ENCODE results near the gene TMEM234.
A peak's percentile ranks its signal among the peaks of the same experiment; 100 is the strongest.
"Not testable (repeated sequence)": the region's sequence is repeated elsewhere in the genome, so short reads cannot be mapped to it uniquely, and the experiment has no call there.

Gene TMEM234

DNA sequence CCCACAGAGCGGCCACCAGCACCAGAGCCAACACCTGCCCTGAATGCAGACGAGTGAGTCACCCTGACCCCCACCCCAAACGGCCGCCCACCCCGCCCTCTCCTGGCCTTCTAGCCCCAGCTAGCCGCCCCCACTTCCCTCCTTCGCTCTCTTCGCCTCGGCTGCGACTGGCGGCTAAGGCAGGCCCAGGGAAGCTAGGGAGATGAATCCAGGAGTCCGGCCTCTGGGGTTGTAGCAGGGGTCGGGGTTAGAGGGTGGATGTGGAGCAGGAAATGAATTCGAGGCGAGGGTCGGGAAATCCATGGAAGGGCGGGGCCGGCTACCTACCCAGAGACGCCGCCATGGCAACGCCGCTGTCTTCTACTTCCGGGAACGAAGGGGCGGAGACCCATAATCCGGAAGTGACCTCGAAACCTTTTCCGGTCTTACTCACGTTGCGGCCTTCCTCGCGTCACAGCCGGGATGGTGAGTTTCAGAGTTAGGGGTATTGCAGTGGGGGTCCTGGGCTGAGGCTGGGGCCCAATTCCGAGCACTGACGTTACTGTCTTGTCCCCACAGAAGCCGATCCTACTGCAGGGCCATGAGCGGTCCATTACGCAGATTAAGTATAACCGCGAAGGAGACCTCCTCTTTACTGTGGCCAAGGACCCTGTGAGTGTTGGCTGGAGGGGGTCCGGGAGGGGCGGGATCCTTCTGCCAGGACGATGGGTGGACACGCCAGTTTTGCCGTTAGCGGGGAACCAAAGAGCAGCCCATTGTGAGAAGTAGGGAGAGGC, at the start of gene TMEM234, which contains the start of gene EIF3I:
Gene TMEM234 (minus strand): TSS at position 374 of the 776 bp plus-strand sequence. CDS start 31 bp downstream, at position 343.
Gene EIF3I (plus strand): TSS at position 428 of the 776 bp plus-strand sequence. CDS start 35 bp downstream, at position 463.
- peak; percentile 91 for DNase-seq (ENCODE audit: low read depth)
- peak within 1 kb of the TSS; percentile 95 for H3K4me3 ChIP-seq (ENCODE audit: low read depth, low read length)
- TF ChIP-seq, protein P1, sequence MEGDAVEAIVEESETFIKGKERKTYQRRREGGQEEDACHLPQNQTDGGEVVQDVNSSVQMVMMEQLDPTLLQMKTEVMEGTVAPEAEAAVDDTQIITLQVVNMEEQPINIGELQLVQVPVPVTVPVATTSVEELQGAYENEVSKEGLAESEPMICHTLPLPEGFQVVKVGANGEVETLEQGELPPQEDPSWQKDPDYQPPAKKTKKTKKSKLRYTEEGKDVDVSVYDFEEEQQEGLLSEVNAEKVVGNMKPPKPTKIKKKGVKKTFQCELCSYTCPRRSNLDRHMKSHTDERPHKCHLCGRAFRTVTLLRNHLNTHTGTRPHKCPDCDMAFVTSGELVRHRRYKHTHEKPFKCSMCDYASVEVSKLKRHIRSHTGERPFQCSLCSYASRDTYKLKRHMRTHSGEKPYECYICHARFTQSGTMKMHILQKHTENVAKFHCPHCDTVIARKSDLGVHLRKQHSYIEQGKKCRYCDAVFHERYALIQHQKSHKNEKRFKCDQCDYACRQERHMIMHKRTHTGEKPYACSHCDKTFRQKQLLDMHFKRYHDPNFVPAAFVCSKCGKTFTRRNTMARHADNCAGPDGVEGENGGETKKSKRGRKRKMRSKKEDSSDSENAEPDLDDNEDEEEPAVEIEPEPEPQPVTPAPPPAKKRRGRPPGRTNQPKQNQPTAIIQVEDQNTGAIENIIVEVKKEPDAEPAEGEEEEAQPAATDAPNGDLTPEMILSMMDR (IDR thresholded peaks at IDR 0.05; ENCODE audit: low read depth, low read length): no peak
- peak; percentile 86 for TF ChIP-seq MYC (IDR thresholded peaks at IDR 0.05; ENCODE audit: low read depth, low read length)
- TF ChIP-seq, protein P2, sequence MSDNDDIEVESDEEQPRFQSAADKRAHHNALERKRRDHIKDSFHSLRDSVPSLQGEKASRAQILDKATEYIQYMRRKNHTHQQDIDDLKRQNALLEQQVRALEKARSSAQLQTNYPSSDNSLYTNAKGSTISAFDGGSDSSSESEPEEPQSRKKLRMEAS (IDR thresholded peaks at IDR 0.05; ENCODE audit: low read depth, low read length): peak; percentile 74
- TF ChIP-seq POLR2A (IDR thresholded peaks at IDR 0.05; ENCODE audit: extremely low read depth, insufficient read length): peak; percentile 77

DNA sequence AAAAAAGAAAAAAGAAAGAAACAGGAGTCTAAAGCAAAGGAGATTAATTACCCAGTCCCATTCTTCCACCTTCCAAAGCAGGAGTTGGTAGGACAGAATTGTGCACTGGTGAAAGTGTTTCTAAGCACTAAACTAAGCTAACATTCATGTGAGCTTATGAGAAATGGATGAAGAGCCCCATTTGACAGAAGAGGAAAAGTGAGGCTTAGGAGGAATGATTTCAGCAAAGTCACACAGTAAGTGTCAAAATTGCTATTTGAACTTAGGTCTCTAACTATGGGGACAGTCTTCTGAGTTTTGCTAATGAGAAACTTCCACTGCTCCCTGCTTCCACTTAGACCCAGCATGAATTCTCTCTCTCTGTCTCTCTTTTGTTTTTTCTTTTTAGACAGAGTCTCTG, 47.6 kb upstream of the TMEM234 start:
- H3K4me3 ChIP-seq (ENCODE audit: low read depth, low read length): no peak overlapping the region
- TF ChIP-seq, protein P1 (IDR thresholded peaks at IDR 0.05; ENCODE audit: low read depth, low read length): no peak
- TF ChIP-seq, protein P2 (IDR thresholded peaks at IDR 0.05; ENCODE audit: low read depth, low read length): no peak
- no peak for TF ChIP-seq POLR2A (IDR thresholded peaks at IDR 0.05; ENCODE audit: extremely low read depth, insufficient read length)
- TF ChIP-seq MYC (IDR thresholded peaks at IDR 0.05; ENCODE audit: low read depth, low read length): no peak
- DNase-seq (ENCODE audit: low read depth): no peak

DNA sequence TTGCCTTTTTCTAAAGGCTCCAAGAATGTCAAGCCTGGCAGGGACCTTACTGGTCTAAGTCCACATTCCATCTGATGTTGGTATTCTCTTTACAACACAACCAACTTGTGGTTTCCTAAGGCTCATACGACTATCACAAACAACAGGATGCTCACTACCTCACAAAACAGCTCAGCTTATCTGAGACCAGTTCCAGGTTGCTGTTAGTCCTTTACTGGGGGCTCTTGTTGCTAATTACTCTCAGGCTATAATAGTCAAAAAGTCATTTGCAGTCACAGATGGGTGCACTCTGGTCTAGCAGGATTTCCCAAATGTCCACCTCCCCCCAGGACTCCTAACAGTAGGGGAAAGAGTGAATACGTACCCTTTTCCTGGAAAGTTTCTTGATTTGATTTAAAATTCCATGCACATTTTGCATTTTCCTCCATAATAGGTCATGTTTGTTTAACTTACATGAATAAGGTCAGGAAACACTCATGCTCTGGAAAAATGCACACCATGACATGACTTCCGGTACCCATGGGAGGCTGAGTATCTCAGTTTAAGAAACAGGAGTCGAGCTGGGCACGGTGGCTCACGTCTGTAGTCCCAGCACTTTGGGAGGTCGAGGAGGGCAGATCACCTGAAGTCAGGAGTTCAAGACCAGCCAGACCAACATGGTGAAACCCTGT, 44.9 kb upstream of the TMEM234 start:
- H3K4me3 ChIP-seq (ENCODE audit: low read depth, low read length): no peak overlapping the region
- DNase-seq (ENCODE audit: low read depth): no peak
- no peak for TF ChIP-seq POLR2A (IDR thresholded peaks at IDR 0.05; ENCODE audit: extremely low read depth, insufficient read length)
- TF ChIP-seq, protein P2 (IDR thresholded peaks at IDR 0.05; ENCODE audit: low read depth, low read length): no peak
- TF ChIP-seq, protein P1 (IDR thresholded peaks at IDR 0.05; ENCODE audit: low read depth, low read length): no peak
- TF ChIP-seq MYC (IDR thresholded peaks at IDR 0.05; ENCODE audit: low read depth, low read length): no peak

DNA sequence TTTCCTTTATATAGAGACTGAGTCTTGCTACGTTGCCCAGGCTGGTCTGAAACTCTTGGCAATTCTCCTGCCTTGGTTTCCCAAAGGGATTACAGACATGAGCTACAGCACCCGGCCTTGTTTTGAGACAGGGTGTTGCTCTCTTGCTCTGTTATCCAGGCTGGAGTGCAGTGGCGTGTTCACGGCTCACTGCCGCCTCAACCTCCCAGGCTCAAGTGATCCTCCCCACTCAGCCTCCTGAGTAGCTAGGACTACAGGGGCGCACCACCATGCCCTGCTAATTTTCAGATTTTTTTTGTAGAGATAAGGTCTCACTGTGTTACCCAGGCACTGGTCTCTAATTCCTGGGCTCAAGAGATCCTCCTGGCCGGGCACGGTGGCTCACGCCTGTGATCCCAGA, 43.7 kb upstream of the TMEM234 start:
- no peak for DNase-seq (ENCODE audit: low read depth)
- H3K4me3 ChIP-seq (ENCODE audit: low read depth, low read length): no peak overlapping the region
- TF ChIP-seq, protein P1 (IDR thresholded peaks at IDR 0.05; ENCODE audit: low read depth, low read length): no peak
- no peak for TF ChIP-seq MYC (IDR thresholded peaks at IDR 0.05; ENCODE audit: low read depth, low read length)
- TF ChIP-seq, protein P2 (IDR thresholded peaks at IDR 0.05; ENCODE audit: low read depth, low read length): no peak
- no peak for TF ChIP-seq POLR2A (IDR thresholded peaks at IDR 0.05; ENCODE audit: extremely low read depth, insufficient read length)

DNA sequence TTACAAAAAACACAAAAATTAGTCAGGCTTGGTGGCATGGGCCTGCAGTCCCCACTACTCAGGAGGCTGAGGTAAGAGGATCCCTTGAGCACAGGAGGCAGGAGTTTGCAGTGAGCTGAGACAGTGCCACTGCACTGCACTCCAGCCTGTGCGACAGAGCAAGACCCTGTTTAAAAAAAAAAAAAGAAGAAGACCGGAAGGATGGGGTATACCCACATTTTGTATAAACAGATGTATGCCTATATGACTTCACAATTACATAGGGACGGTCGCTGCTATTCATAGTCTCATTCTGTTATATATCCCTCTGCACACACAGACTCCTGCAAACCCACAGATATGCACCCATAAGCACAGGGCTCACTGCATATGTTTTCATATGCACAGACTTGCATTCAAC, 41.6 kb upstream of the TMEM234 start:
- no peak overlapping the region for H3K4me3 ChIP-seq (ENCODE audit: low read depth, low read length)
- no peak for DNase-seq (ENCODE audit: low read depth)
- TF ChIP-seq, protein P2 (IDR thresholded peaks at IDR 0.05; ENCODE audit: low read depth, low read length): no peak
- no peak for TF ChIP-seq POLR2A (IDR thresholded peaks at IDR 0.05; ENCODE audit: extremely low read depth, insufficient read length)
- no peak for TF ChIP-seq MYC (IDR thresholded peaks at IDR 0.05; ENCODE audit: low read depth, low read length)
- TF ChIP-seq, protein P1 (IDR thresholded peaks at IDR 0.05; ENCODE audit: low read depth, low read length): no peak

DNA sequence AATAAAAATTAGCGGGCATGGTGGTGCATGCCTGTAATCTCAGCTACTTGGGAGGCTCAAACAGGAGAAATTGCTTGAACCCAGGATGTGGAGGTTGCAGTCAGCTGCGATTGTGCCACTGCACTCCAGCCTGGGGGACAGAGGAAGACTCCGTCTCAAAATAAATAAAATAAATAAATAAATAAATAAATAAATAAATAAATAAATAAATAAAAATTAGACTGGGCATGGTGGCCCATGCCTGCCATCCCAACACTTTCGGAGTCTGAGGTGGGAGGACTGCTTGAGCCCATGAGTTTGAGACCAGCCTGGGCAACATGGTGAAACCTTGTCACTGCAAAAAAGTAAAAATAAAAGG, 41.1 kb upstream of the TMEM234 start:
- H3K4me3 ChIP-seq (ENCODE audit: low read depth, low read length); DNase-seq (ENCODE audit: low read depth): not testable (repeated sequence)
